Measurements from ENCODE around the gene FARP1.

- TF ChIP-seq CTCF (IDR thresholded peaks at IDR 0.05) (no peak), POLR2A (IDR thresholded peaks at IDR 0.05) (no peak)
Observed at GRCh38 chr13:98100481-98100880, 42.4 kb upstream of the FARP1 start.
